ENCODE data around the gene TSPAN14.

TSPAN14 gene

DNA sequence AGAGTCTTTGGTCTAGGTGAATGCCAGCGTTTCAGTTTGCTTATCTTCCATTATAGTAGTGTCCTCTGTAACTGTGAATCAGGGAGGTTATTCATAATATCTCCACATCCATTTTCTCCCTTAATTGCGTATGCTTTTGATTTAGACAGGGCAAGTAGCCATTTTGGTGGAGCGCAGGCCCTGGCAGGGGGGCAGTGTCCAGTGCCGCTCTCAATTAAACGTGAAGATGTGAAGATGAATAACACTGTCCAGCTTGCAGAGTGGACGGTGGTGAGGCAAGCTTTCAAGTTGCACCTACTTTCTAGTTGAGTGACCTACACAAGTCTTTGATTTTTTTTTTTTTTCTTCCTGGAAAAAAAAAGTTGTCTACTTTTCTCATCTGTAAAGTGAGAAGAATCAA is 4.5 kb downstream of the TSPAN14 start:
- no peak for TF ChIP-seq CTCF (conservative IDR thresholded peaks at IDR 0.05)
- H3K27ac ChIP-seq, result peak overlapping the region; percentile 99

DNA sequence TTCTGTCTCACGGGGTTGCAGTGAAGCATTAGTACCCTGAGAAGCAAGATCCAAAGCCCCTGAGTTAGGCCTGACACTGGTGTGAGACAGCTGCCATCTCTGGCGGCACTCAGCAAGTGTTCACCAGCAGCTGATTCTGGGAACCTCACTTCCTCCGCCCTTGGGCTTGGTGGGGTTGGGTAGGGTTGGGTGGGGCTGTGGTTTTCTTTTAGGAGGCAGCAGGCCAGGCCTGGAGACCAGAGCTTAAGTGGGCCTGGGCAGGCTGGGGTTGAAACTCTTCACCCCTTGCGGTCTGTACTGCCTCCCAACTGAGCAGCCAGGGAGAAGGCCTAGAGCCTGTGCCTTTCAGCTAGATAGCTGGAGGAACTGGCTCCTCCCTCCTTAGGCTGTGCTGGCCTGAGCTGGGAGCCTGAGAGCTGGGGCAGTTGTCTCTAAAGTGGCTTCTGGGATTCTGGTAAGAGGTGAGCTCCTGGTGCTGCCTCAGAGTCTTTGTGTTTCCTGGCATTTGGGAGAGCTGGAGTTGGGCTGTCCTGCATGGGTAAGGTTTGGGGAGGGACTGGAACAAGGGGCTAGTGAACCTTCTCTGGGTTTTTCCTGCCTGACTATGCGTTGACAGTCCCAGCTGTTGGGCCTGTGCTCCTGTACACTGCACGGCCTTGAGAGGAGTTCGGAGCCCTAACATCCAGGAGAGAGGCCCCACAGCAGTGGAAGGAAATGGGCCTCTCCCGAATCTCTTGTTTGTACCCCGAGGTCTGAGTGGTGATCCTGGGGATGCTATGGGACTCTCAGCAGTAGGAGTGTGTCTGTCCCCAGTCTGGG is 5.1 kb downstream of the TSPAN14 start:
- H3K27ac ChIP-seq, result peak overlapping the region; percentile 99
- TF ChIP-seq CTCF (conservative IDR thresholded peaks at IDR 0.05), result no peak

- no peak; the same call in 1 of the 2 replicates for TF ChIP-seq CTCF (conservative IDR thresholded peaks at IDR 0.05)
- H3K27ac ChIP-seq, result peak overlapping the region; percentile 99
Measured at GRCh38 chr10:80460399-80461207, 6.5 kb downstream of the TSPAN14 start.

DNA sequence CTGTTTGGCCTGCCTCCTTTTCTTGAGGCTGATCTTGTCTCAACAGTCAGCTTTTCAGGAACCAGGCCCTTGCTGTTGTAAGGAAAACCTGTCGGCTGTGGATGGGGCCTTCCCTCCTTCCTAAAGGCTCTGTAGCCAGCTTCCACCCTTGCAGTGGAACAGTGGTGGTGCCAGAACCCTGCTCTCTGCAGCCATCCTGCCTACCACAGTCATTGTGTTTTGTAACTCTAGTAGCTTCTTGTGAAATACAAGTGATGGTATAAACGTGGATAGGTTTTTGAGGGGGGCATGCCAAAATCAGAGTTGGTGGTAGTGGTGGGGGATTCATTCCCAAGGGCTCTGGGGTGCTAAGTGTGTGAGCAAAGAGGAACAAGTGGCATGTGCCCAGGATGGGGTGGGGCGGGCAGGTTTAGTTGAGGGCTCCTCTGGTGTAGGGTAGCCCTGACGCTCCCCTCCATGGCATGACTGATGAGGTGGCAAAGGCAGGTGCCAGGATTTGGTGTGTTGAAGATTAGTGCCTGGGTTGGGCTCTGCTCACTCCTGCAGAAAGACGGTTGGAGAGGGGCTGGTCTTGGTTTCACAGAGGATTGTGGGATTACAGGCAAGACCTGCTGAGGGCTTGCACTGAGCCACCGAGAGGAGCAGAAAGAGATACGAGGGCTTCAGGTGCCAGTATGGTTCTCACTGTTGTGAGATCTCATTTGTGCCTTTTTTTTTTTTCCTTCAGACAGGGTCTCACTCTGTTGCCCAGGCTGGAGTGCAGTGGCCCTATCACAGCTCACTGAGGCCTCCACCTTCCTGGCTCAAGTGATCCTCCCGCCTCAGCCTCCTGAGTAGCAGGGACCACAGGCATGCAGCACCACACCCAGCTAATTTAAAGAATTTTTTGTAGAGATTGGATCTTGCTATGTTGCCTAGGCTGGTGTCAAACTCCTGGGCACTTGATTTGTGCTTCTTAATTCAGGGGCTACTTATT is 7.4 kb downstream of the TSPAN14 start:
- no peak for TF ChIP-seq CTCF (conservative IDR thresholded peaks at IDR 0.05)
- peak overlapping the region; percentile 99 for H3K27ac ChIP-seq

DNA sequence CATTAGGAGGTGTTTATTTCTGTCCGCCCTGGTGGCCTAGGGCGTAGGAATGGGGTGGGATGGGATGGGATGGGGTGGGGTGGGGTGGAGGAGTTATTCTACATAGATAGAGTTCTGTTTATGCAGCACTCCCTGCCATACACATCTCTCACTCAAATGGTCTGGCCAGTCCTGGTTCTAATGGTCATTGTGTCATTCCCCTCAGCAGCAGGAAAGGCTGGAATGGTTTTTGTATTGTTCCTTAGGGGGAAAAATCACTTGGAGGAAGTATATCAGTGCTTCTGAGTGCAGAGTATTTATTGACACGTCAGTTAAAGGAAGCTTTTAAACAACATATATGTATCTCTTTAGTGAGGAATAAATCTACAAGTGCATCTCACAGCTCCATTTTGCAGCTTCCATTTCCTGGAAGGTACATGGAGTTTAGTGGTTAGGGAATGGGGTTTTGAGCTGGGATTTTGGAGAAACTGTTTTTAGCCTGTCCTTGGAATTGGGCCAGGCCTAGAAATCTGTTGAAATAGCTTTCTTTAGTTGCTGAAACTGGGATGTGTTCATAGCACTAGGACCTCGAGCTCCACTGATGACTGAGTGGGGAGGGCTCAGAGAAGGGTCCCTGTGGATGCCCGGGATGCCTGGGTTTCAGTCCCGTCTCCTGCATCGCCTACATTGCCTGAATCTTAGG is 8.3 kb downstream of the TSPAN14 start:
- no peak for TF ChIP-seq CTCF (conservative IDR thresholded peaks at IDR 0.05)
- H3K27ac ChIP-seq, result peak overlapping the region; percentile 99

GRCh38 chr10:80462981-80463741 is 9.1 kb downstream of the TSPAN14 start:
- TF ChIP-seq CTCF (conservative IDR thresholded peaks at IDR 0.05), result no peak
- H3K27ac ChIP-seq, result peak overlapping the region; percentile 99

All from VCaP (cell line).